Measurements from ENCODE around the gene MASTL.

MASTL gene

GRCh38 chr10:27158421-27158820 is 3.3 kb downstream of the MASTL start:
- TF ChIP-seq EZH2phosphoT487 (IDR thresholded peaks at IDR 0.05; ENCODE audit: borderline replicate concordance, low read length) (no peak), CTCF (IDR thresholded peaks at IDR 0.05; ENCODE audit: low read depth, low read length, poor library complexity, severe bottlenecking) (no peak)
- Histone ChIP-seq H3K4me1 (ENCODE audit: control insufficient read depth, low read length) (peaks cover 17% of the 10 kb centered on the region), H3K4me3 (ENCODE audit: low read length) (peak overlapping the region; percentile 27; the same call in 1 of the 2 replicates), H3K79me2 (ENCODE audit: control insufficient read depth, low read length) (peaks cover 71% of the 10 kb centered on the region), H3F3A (ENCODE audit: control insufficient read depth, insufficient read depth) (peaks cover 3% of the 10 kb centered on the region; the same call in 1 of the 2 replicates), H3K4me2 (ENCODE audit: low read length) (peak overlapping the region; percentile 89), H3K36me3 (ENCODE audit: control insufficient read depth, low read length) (peaks cover 86% of the 10 kb centered on the region), H3K27ac (ENCODE audit: low read depth, low read length) (no peak overlapping the region), H3K9me2 (replicated peaks; ENCODE audit: control insufficient read depth, low read length) (no peaks in the 10 kb centered on the region), H3K27me3 (ENCODE audit: control insufficient read depth, low read length) (no peaks in the 10 kb centered on the region), H3K9me3 (ENCODE audit: control insufficient read depth, insufficient read depth, low read length) (no peaks in the 10 kb centered on the region), H4K20me1 (ENCODE audit: control insufficient read depth, insufficient read depth, low read depth, low read length) (peaks cover 16% of the 10 kb centered on the region)

GRCh38 chr10:27169849-27170248 is 14.7 kb downstream of the MASTL start:
- Histone ChIP-seq H3K4me1 (ENCODE audit: control insufficient read depth, low read length) (no peaks in the 10 kb centered on the region), H4K20me1 (ENCODE audit: control insufficient read depth, insufficient read depth, low read depth, low read length) (no peaks in the 10 kb centered on the region), H3F3A (ENCODE audit: control insufficient read depth, insufficient read depth) (no peaks in the 10 kb centered on the region), H3K9me2 (replicated peaks; ENCODE audit: control insufficient read depth, low read length) (no peaks in the 10 kb centered on the region), H3K9me3 (ENCODE audit: control insufficient read depth, insufficient read depth, low read length) (no peaks in the 10 kb centered on the region), H3K79me2 (ENCODE audit: control insufficient read depth, low read length) (peaks cover 16% of the 10 kb centered on the region), H3K4me2 (ENCODE audit: low read length) (no peak overlapping the region), H3K36me3 (ENCODE audit: control insufficient read depth, low read length) (peaks cover 92% of the 10 kb centered on the region), H3K27me3 (ENCODE audit: control insufficient read depth, low read length) (no peaks in the 10 kb centered on the region), H3K27ac (ENCODE audit: low read depth, low read length) (no peak overlapping the region), H3K4me3 (ENCODE audit: low read length) (no peak overlapping the region)
- TF ChIP-seq CTCF (IDR thresholded peaks at IDR 0.05; ENCODE audit: low read depth, low read length, poor library complexity, severe bottlenecking) (no peak), EZH2phosphoT487 (IDR thresholded peaks at IDR 0.05; ENCODE audit: borderline replicate concordance, low read length) (no peak)

GRCh38 chr10:27188259-27188658 is 33.1 kb downstream of the MASTL start:
- no peaks in the 10 kb centered on the region for H3K9me3 ChIP-seq (ENCODE audit: control insufficient read depth, insufficient read depth, low read length)
- H3K4me3 ChIP-seq (ENCODE audit: low read length), result no peak overlapping the region
- peaks cover 37% of the 10 kb centered on the region for H3K36me3 ChIP-seq (ENCODE audit: control insufficient read depth, low read length)
- no peaks in the 10 kb centered on the region for H3K27me3 ChIP-seq (ENCODE audit: control insufficient read depth, low read length)
- H3K79me2 ChIP-seq (ENCODE audit: control insufficient read depth, low read length), result no peaks in the 10 kb centered on the region
- TF ChIP-seq CTCF (IDR thresholded peaks at IDR 0.05; ENCODE audit: low read depth, low read length, poor library complexity, severe bottlenecking) (no peak), EZH2phosphoT487 (IDR thresholded peaks at IDR 0.05; ENCODE audit: borderline replicate concordance, low read length) (no peak)
- no peak overlapping the region for H3K27ac ChIP-seq (ENCODE audit: low read depth, low read length)
- H4K20me1 ChIP-seq (ENCODE audit: control insufficient read depth, insufficient read depth, low read depth, low read length), result 0 out of 2 replicates have a peak, but pooled peaks cover 4% of the 10 kb centered on the region
- peaks cover 31% of the 10 kb centered on the region for H3F3A ChIP-seq (ENCODE audit: control insufficient read depth, insufficient read depth)
- no peaks in the 10 kb centered on the region for H3K9me2 ChIP-seq (replicated peaks; ENCODE audit: control insufficient read depth, low read length)
- H3K4me1 ChIP-seq (ENCODE audit: control insufficient read depth, low read length), result no peaks in the 10 kb centered on the region
- no peak overlapping the region for H3K4me2 ChIP-seq (ENCODE audit: low read length)
